B cell (primary cell): ENCODE measurements around the gene DLGAP3. TPM values are rescaled to one million over a fixed set of nuclear protein-coding genes. Genes with fewer than 3 reads are reported as not detected.

ENCODE experiments used
- ATAC-seq: fragments of 200-7000 bp; cut with Tn5 transposase; one replicate; pipeline ENCODE4 v1.10.0; 2021; ENCODE audit warnings: low read depth, mild to moderate bottlenecking, moderate number of reproducible peaks, moderate library complexity
- CTCF ChIA-PET: fragments of 350-600 bp; sonication (Branson Sonifier 250); formaldehyde crosslinking; loops from one replicate; lab custom pipeline; 2021; ENCODE audit warnings: antibody characterized with exemption, inconsistent platforms; lab: Charles Lee
- POLR2A ChIA-PET: fragments of 350-600 bp; sonication (Branson Sonifier 250); formaldehyde crosslinking; loops from one replicate; lab custom pipeline; 2021; ENCODE audit warnings: antibody characterized with exemption; lab: Charles Lee
- DNase-seq: peaks from one replicate; pipeline ENCODE4 v3.0.0; 2013
- H2AFZ ChIP-seq: 2 replicates; pipeline ENCODE4 v1.6.1; 2012; ENCODE audit warnings: mild to moderate bottlenecking, low read depth, low read length; ENCODE audit not compliant: insufficient read depth, poor library complexity, severe bottlenecking
- H3K27ac ChIP-seq, 2 donors: 1 replicate in 1 of 2; 2 replicates in 1 of 2; pipeline ENCODE4 v1.5.1; 2012 to 2013; ENCODE audit warnings: low read length in 2 of 2, mild to moderate bottlenecking in 2 of 2, moderate library complexity in 1 of 2
- H3K27me3 ChIP-seq, 4 experiments: fragments of 200-600 bp in 1 of 4; sonication (generic) in 1 of 4; replicated peaks in 1 of 4; 1 replicate in 2 of 4; 2 replicates in 2 of 4; pipeline versions ENCODE4 v1.6.1 to v1.7.0; 2013 to 2016; ENCODE audit warnings: low read length in 3 of 4, mild to moderate bottlenecking in 2 of 4, mixed read lengths in 1 of 4, moderate library complexity in 1 of 4; ENCODE audit not compliant: insufficient read depth in 4 of 4, control insufficient read depth in 3 of 4; ENCODE audit errors: control extremely low read depth in 1 of 4
- H3K36me3 ChIP-seq, 2 experiments: replicated peaks in 1 of 2; 1 replicate in 1 of 2; 2 replicates in 1 of 2; pipeline versions ENCODE4 v1.6.1 to v1.7.1; 2013; ENCODE audit warnings: low read length in 1 of 2; ENCODE audit not compliant: insufficient read depth in 2 of 2, control insufficient read depth in 1 of 2; ENCODE audit errors: control extremely low read depth in 1 of 2, extremely low read depth in 1 of 2
- H3K4me1 ChIP-seq, 2 donors: fragments of 200-600 bp in 1 of 2; sonication (generic) in 1 of 2; 1 replicate in 1 of 2; 2 replicates in 1 of 2; pipeline versions ENCODE4 v1.5.1 to v1.6.1; 2013 to 2017; ENCODE audit warnings: low read length in 2 of 2; ENCODE audit not compliant: control insufficient read depth in 2 of 2, insufficient read depth in 2 of 2
- H3K4me2 ChIP-seq: replicated peaks from 2 replicates; pipeline ENCODE3; 2012; ENCODE audit warnings: mild to moderate bottlenecking, low read depth, low read length; ENCODE audit not compliant: poor library complexity, severe bottlenecking
- H3K4me3 ChIP-seq, 5 experiments: fragments of 200-600 bp in 1 of 5; sonication (generic) in 1 of 5; 1 replicate in 3 of 5; 2 replicates in 2 of 5; pipeline versions ENCODE4 v1.5.1 to v1.7.0; 2011 to 2016; ENCODE audit warnings: low read length in 4 of 5, mild to moderate bottlenecking in 4 of 5, low read depth in 2 of 5, control low read depth in 1 of 5, moderate library complexity in 1 of 5; ENCODE audit not compliant: insufficient read depth in 1 of 5; ENCODE audit errors: control extremely low read depth in 1 of 5, extremely low read depth in 1 of 5
- H3K79me2 ChIP-seq: fragments of 200-600 bp; sonication (generic); one replicate; pipeline ENCODE4 v1.6.0; 2016; ENCODE audit warnings: low read length; ENCODE audit not compliant: control insufficient read depth, insufficient read depth
- H3K9ac ChIP-seq: fragments of 200-600 bp; sonication (generic); 2 replicates; pipeline ENCODE4 v1.6.1; 2017; ENCODE audit warnings: mild to moderate bottlenecking, low read length, moderate library complexity
- H3K9me3 ChIP-seq, 3 donors: one replicate each; pipeline versions ENCODE4 v1.6.1 to v1.7.1; 2013; ENCODE audit warnings: low read length in 2 of 3; ENCODE audit not compliant: control insufficient read depth in 2 of 3, insufficient read depth in 1 of 3; ENCODE audit errors: control extremely low read depth in 1 of 3
- H4K20me1 ChIP-seq: 2 replicates; pipeline ENCODE4 v1.6.0; 2012; ENCODE audit warnings: mild to moderate bottlenecking, low read length; ENCODE audit not compliant: insufficient read depth, control insufficient read depth, poor library complexity, severe bottlenecking
- H3K27ac Mint-ChIP-seq: one replicate; pipeline ENCODE4 v1.8.0; 2021; ENCODE audit warnings: mixed read lengths
- H3K27me3 Mint-ChIP-seq: one replicate; pipeline ENCODE4 v1.8.0; 2021; ENCODE audit warnings: mixed read lengths
- H3K4me1 Mint-ChIP-seq: one replicate; pipeline ENCODE4 v1.8.0; 2021; ENCODE audit warnings: mixed read lengths
- H3K4me3 Mint-ChIP-seq: one replicate; pipeline ENCODE4 v1.8.0; 2021; ENCODE audit warnings: mixed read lengths
- H3K9me3 Mint-ChIP-seq: one replicate; pipeline ENCODE4 v1.8.0; 2022; ENCODE audit warnings: mixed read lengths; ENCODE audit not compliant: insufficient read depth
- CTCF ChIP-seq: fragments of 200-600 bp; IDR thresholded peaks from one replicate; pipeline ENCODE4 v1.8.0; 2022; ENCODE audit warnings: antibody characterized with exemption, mild to moderate bottlenecking
- EZH2 ChIP-seq: IDR thresholded peaks from 2 replicates; pipeline ENCODE4 v1.6.1; 2012; ENCODE audit warnings: borderline replicate concordance, low read depth, mild to moderate bottlenecking, moderate library complexity, low read length; ENCODE audit not compliant: insufficient read depth, poor library complexity, severe bottlenecking
- WGBS: methylation state at CpG from one replicate; pipeline ENCODE4 v1.1.5; 2013; ENCODE audit warnings: missing lambda C conversion rate; ENCODE audit not compliant: insufficient coverage; 5-methylcytosine and 5-hydroxymethylcytosine counted together
- intact Hi-C: fragments of 100-400 bp; cut with micrococcal nuclease; formaldehyde crosslinking; loops from one replicate; pipeline ENCODE4 v1.10.0; 2022
- polyA plus RNA-seq: library from polyadenylated mRNA; depleted of rRNA; stranded (reverse); fragments of >200 nt; gene quantifications from 2 replicates; pipeline ENCODE4 v1.2.3, GENCODE V29; 2012
- total RNA-seq, 2 donors: library from RNA; stranded (reverse); fragments of 120-200 nt in 1 of 2; gene quantifications; 1 replicate in 1 of 2; 2 replicates in 1 of 2; pipeline versions ENCODE4 v1.2.3 to v1.2.4, GENCODE V29; 2013 to 2022

The DLGAP3 gene
- total and polyA plus RNA-seq, 2 donors (not counting 1 experiment from before 2014, with no cell fraction given): 2.3 to 2.4 TPM

GRCh38 chr1:34923490-34923889 is 6.0 kb downstream of the DLGAP3 start:
- H3K9me3 ChIP-seq: peaks cover 0 to 8% (median 0%) of the 10 kb centered on the region in 3 donors
- H3K4me2 ChIP-seq: no peak overlapping the region
- H3K27ac ChIP-seq: no peak overlapping the region
- peaks cover 46% of the 10 kb centered on the region for H3K4me1 Mint-ChIP-seq
- no peak overlapping the region for H3K27ac Mint-ChIP-seq
- ATAC-seq: no peak
- H3K36me3 ChIP-seq: no peaks in the 10 kb centered on the region
- CTCF ChIA-PET: no interaction called here
- H3K4me3 Mint-ChIP-seq: no peak overlapping the region
- DNase-seq: no peak
- no peak overlapping the region for H3K4me3 ChIP-seq
- H4K20me1 ChIP-seq: no peaks in the 10 kb centered on the region
- H2AFZ ChIP-seq: no peak overlapping the region
- TF ChIP-seq CTCF: no peak
- no peak for TF ChIP-seq EZH2
- H3K27me3 Mint-ChIP-seq: peaks cover 19% of the 10 kb centered on the region
- H3K4me1 ChIP-seq: peaks cover 35% of the 10 kb centered on the region in 2 donors
- peaks cover 0 to 23% (median 9%) of the 10 kb centered on the region in 4 experiments for H3K27me3 ChIP-seq
- peaks cover 19% of the 10 kb centered on the region for H3K79me2 ChIP-seq
- no peak overlapping the region for H3K9ac ChIP-seq
- intact Hi-C loops: no loop called here
- no peaks in the 10 kb centered on the region for H3K9me3 Mint-ChIP-seq
- POLR2A ChIA-PET: no interaction called here

- no peak overlapping the region for H3K27ac Mint-ChIP-seq
- peak; percentile 77 for ATAC-seq
- peak overlapping the region; percentile 72 for H3K4me3 Mint-ChIP-seq
- H3K9ac ChIP-seq: peak overlapping the region; percentile 19
- H3K4me1 ChIP-seq: peaks cover 13 to 21% of the 10 kb centered on the region in 2 donors
- no peak overlapping the region for H3K27ac ChIP-seq
- CTCF ChIA-PET: interaction anchor here (0.5 to 0.6 kb wide), 2 partner anchors 258 to 275 kb away, joined by 4 to 5 read pairs; no protein-coding TSS in a partner anchor
- H3K27me3 Mint-ChIP-seq: peaks cover 4% of the 10 kb centered on the region
- intact Hi-C loops: no loop called here
- no peaks in the 10 kb centered on the region for H3K27me3 ChIP-seq
- H3K4me2 ChIP-seq: peak overlapping the region; percentile 73
- no peak for TF ChIP-seq CTCF
- no peak for TF ChIP-seq EZH2
- POLR2A ChIA-PET: no interaction called here
- H3K36me3 ChIP-seq: no peaks in the 10 kb centered on the region
- peaks cover 6% of the 10 kb centered on the region for H3K79me2 ChIP-seq
- no peaks in the 10 kb centered on the region for H3K9me3 Mint-ChIP-seq
- no peaks in the 10 kb centered on the region for H4K20me1 ChIP-seq
- no peaks in the 10 kb centered on the region for H3K9me3 ChIP-seq
- H2AFZ ChIP-seq: peak overlapping the region; percentile 48
- H3K4me3 ChIP-seq: peak overlapping the region in 3 of 5 experiments; percentile 12 to 30 (median 16)
- peak; percentile 54 for DNase-seq
- peaks cover 29% of the 10 kb centered on the region for H3K4me1 Mint-ChIP-seq
- WGBS: 8% methylated on average over 8 of the region's 14 CpGs
Observed at GRCh38 chr1:34918977-34919561, 10.4 kb downstream of the DLGAP3 start.
